ENCODE measurements around the gene LITAF.
A peak's percentile ranks its signal among the peaks of the same experiment; 100 is the strongest.
"Not testable (repeated sequence)": the region's sequence is repeated elsewhere in the genome, so short reads cannot be mapped to it uniquely, and the experiment has no call there.

The LITAF gene

GRCh38 chr16:11585460-11586377 is 1.0 kb downstream of the LITAF start:
- peak overlapping the region; percentile 76 for H3K27ac ChIP-seq (ENCODE audit: low read length)
- H3K27me3 ChIP-seq (ENCODE audit: control insufficient read depth in 1 of 2, insufficient read depth in 2 of 2, low read length in 2 of 2) = peaks cover 5 to 15% of the 10 kb centered on the region in 2 donors
- no peaks in the 10 kb centered on the region for H3K9me3 ChIP-seq (ENCODE audit: control insufficient read depth in 2 of 2, low read length in 2 of 2)
- peak overlapping the region; percentile 64 to 78 for H3K4me3 ChIP-seq (ENCODE audit: low read length in 2 of 2)
- peaks cover 10% of the 10 kb centered on the region for H3K4me1 ChIP-seq (ENCODE audit: control insufficient read depth, insufficient read depth, low read length)
- H3K9ac ChIP-seq (ENCODE audit: low read length in 2 of 2) = peak overlapping the region; percentile 67 to 75
- no peaks in the 10 kb centered on the region for H3K36me3 ChIP-seq (ENCODE audit: control insufficient read depth in 2 of 2, insufficient read depth in 2 of 2, low read length in 2 of 2)

DNA sequence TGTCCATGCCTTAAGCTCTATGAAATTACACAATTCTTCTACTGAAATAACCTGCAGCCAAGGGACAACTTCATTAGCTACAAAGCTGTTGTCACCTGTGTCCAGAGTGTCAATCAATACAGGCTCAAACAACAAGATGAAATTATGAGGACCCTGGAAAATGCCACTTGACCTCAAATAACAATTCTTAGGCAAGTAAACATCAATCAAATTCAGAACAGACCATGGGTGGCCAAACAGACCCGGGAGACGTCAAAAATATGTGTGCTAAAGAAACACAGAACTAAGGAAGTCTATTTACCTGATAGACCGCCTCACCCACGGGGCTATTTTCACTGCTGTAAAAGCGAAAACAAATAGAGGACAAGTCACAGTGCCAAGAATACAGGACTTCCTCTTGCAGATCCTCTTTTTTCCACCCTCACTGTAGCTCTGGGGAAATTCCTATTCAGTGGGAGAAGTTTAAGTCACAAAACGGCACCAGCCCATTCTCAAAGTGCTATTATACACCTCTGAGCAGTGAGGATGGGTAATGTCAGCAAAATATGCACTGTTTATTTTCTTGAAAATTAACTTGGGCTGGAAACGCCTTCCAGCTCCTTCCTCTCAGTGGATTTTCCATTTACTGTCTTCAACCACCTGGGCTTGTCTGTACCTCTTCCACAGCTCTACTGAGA is 2.7 kb downstream of the LITAF start:
- Histone ChIP-seq H3K36me3 (ENCODE audit: control insufficient read depth in 2 of 2, insufficient read depth in 2 of 2, low read length in 2 of 2) (no peaks in the 10 kb centered on the region), H3K4me1 (ENCODE audit: control insufficient read depth, insufficient read depth, low read length) (peaks cover 10% of the 10 kb centered on the region), H3K9ac (ENCODE audit: low read length in 2 of 2) (no peak overlapping the region), H3K4me3 (ENCODE audit: low read length in 2 of 2) (peak overlapping the region; percentile 38 to 44), H3K27me3 (ENCODE audit: control insufficient read depth in 1 of 2, insufficient read depth in 2 of 2, low read length in 2 of 2) (peaks cover 5 to 15% of the 10 kb centered on the region in 2 donors), H3K27ac (ENCODE audit: low read length) (no peak overlapping the region), H3K9me3 (ENCODE audit: control insufficient read depth in 2 of 2, low read length in 2 of 2) (no peaks in the 10 kb centered on the region)

- Histone ChIP-seq H3K36me3 (ENCODE audit: control insufficient read depth in 2 of 2, insufficient read depth in 2 of 2, low read length in 2 of 2) (no peaks in the 10 kb centered on the region), H3K9me3 (ENCODE audit: control insufficient read depth in 2 of 2, low read length in 2 of 2) (no peaks in the 10 kb centered on the region), H3K27ac (ENCODE audit: low read length) (no peak overlapping the region), H3K27me3 (ENCODE audit: control insufficient read depth in 1 of 2, insufficient read depth in 2 of 2, low read length in 2 of 2) (peaks cover 5 to 15% of the 10 kb centered on the region in 2 donors), H3K9ac (ENCODE audit: low read length in 2 of 2) (no peak overlapping the region), H3K4me1 (ENCODE audit: control insufficient read depth, insufficient read depth, low read length) (peaks cover 10% of the 10 kb centered on the region), H3K4me3 (ENCODE audit: low read length in 2 of 2) (no peak overlapping the region)
These were observed 3.6 kb downstream of the LITAF start for GRCh38 chr16:11583166-11583565.

DNA sequence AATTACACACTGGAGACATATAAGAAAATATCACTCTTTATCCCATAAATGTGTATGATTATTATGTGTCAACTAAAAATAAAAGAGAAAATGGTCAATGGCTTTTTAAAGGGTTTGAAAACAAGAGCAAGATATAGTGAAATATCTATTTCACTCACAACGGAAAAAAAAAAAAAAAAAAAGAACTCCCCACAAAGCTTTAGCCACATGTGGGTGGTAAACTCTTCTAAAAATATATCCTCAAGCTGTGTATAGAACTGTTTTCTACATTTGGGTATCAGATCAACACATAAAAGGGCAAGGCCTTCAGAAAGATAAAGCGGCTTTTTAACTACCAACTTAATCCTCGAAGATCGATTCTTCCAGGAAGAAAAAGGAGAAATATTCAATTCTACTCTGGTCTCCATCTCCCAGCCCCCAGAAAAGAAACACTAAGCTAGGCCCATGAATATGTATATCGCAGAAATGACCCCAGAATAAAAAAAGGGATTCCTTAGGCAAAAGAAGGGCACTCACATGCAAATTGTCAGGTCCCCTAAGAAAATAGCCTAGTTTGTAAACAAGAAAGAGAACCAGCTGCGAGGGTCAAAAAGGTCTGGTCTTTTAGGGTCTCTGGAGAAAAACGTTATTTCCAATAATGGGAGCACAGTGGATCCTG is 4.4 kb downstream of the LITAF start:
- Histone ChIP-seq H3K9ac (ENCODE audit: low read length in 2 of 2) (no peak overlapping the region), H3K4me3 (ENCODE audit: low read length in 2 of 2) (no peak overlapping the region), H3K4me1 (ENCODE audit: control insufficient read depth, insufficient read depth, low read length) (peaks cover 6% of the 10 kb centered on the region), H3K27ac (ENCODE audit: low read length) (no peak overlapping the region), H3K27me3 (ENCODE audit: control insufficient read depth in 1 of 2, insufficient read depth in 2 of 2, low read length in 2 of 2) (peaks cover 2 to 12% of the 10 kb centered on the region in 2 donors), H3K9me3 (ENCODE audit: control insufficient read depth in 2 of 2, low read length in 2 of 2) (no peaks in the 10 kb centered on the region), H3K36me3 (ENCODE audit: control insufficient read depth in 2 of 2, insufficient read depth in 2 of 2, low read length in 2 of 2) (no peaks in the 10 kb centered on the region)

DNA sequence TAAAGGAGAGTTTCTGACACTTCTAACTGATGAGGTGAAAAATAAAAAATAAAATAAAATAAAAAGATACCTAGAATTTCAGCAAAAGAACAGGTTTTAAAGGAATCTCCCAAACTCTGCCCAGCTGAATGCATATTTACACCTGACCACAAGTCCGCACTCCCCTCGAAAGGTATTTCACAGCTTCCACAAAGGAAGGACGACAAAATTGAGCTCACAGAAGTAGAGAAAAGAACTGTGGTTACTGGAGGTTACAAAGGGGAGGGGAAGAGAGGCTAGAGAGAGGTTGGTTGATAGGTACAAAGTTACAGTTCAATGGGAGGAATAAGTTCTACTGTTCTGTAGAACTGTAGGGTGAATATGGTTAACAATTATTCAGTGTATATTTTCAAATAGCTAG is 5.0 kb downstream of the LITAF start:
- peaks cover 4% of the 10 kb centered on the region for H3K4me1 ChIP-seq (ENCODE audit: control insufficient read depth, insufficient read depth, low read length)

DNA sequence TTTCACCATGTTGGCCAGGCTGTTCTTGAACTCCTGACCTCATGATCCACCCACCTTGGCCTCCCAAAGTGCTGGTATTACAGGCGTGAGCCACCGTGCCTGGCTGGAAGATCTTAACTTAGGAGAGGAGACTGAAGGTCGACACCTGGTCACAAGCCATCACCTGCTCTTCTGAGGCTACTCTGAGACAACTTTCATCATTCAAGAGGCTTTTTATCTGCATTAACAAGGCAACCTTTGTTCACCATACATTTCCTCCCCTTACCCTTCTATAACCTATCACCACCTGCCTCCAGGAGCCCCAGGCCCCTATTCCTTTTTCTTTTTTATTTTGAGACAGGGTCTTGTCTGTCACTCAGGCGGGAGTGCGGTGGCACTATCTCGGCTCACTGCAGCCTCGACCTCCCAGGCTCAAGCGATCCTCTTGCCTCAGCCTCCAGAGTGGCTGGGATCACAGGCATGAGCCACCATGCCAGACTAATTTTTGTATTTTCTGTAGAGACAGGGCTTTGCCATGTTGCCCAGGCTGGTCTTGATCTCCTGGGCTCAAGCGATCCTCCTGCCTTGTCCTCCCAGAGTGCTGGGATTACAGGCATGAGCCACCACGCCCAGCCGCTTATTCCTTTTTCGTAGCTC is 6.2 kb downstream of the LITAF start:
- Histone ChIP-seq H3K9me3 (ENCODE audit: control insufficient read depth in 2 of 2, low read length in 2 of 2) (no peaks in the 10 kb centered on the region), H3K27ac (ENCODE audit: low read length) (no peak overlapping the region), H3K4me3 (ENCODE audit: low read length in 2 of 2) (no peak overlapping the region), H3K4me1 (ENCODE audit: control insufficient read depth, insufficient read depth, low read length) (no peaks in the 10 kb centered on the region), H3K27me3 (ENCODE audit: control insufficient read depth in 1 of 2, insufficient read depth in 2 of 2, low read length in 2 of 2) (no peaks in the 10 kb centered on the region), H3K36me3 (ENCODE audit: control insufficient read depth in 2 of 2, insufficient read depth in 2 of 2, low read length in 2 of 2) (no peaks in the 10 kb centered on the region), H3K9ac (ENCODE audit: low read length in 2 of 2) (no peak overlapping the region)

More for the DNA sequence above, 5.0 kb downstream of the LITAF start:
- H3K4me3 ChIP-seq (ENCODE audit: low read length in 2 of 2) = no peak overlapping the region
- no peak overlapping the region for H3K9ac ChIP-seq (ENCODE audit: low read length in 2 of 2)
- H3K27me3 ChIP-seq (ENCODE audit: control insufficient read depth in 1 of 2, insufficient read depth in 2 of 2, low read length in 2 of 2) = peaks cover 0 to 8% of the 10 kb centered on the region in 2 donors
- no peak overlapping the region for H3K27ac ChIP-seq (ENCODE audit: low read length)
- no peaks in the 10 kb centered on the region for H3K36me3 ChIP-seq (ENCODE audit: control insufficient read depth in 2 of 2, insufficient read depth in 2 of 2, low read length in 2 of 2)
- no peaks in the 10 kb centered on the region for H3K9me3 ChIP-seq (ENCODE audit: control insufficient read depth in 2 of 2, low read length in 2 of 2)

- H3K9me3 ChIP-seq (ENCODE audit: control insufficient read depth in 2 of 2, low read length in 2 of 2); H3K27me3 ChIP-seq (ENCODE audit: control insufficient read depth in 1 of 2, insufficient read depth in 2 of 2, low read length in 2 of 2); H3K36me3 ChIP-seq (ENCODE audit: control insufficient read depth in 2 of 2, insufficient read depth in 2 of 2, low read length in 2 of 2); H3K27ac ChIP-seq (ENCODE audit: low read length); H3K4me3 ChIP-seq (ENCODE audit: low read length in 2 of 2); H3K4me1 ChIP-seq (ENCODE audit: control insufficient read depth, insufficient read depth, low read length); H3K9ac ChIP-seq (ENCODE audit: low read length in 2 of 2): not testable (repeated sequence)
These were observed 9.4 kb downstream of the LITAF start for GRCh38 chr16:11577290-11577660.

DNA sequence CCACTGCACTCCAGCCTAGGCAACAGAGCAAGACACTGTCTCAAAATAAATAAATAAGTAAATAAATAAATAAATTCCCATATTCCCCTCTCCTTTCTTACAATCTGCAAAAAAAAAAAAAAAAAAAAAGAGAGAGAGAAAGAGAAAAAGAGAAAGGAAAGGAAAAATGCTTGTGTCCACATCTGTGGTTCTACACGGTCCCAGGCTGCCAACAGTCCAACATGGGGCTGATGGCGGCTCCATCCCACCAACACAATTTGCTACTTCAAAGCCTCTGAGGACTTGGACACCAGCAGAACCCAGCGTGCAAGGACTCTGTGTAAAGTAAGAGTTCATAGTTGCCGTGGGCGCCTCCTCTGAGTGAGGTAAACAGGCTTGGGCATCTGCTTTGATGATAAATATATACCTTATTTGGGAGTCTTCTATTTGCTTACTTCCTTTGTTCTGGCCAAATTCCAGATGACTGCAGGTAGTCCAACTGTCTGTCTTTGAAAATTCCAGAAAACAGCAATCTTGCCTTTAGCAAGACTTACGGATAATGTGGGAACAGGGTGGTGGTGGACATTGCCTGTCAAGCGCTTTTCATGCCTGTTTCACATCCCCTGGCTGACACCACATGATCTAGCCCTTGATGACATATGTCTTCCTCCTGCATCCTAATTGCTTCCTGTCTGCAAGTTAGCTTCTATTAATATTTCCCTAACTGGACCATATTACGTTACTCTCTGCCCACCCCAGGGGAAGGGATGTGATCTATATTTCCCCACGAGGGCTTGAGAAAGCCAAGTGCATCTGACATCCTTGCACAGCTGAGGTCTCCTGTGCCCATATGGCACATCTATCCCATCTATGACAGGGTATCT is 10.1 kb downstream of the LITAF start:
- Histone ChIP-seq H3K27me3 (ENCODE audit: control insufficient read depth in 1 of 2, insufficient read depth in 2 of 2, low read length in 2 of 2) (no peaks in the 10 kb centered on the region), H3K9me3 (ENCODE audit: control insufficient read depth in 2 of 2, low read length in 2 of 2) (no peaks in the 10 kb centered on the region), H3K9ac (ENCODE audit: low read length in 2 of 2) (no peak overlapping the region), H3K4me3 (ENCODE audit: low read length in 2 of 2) (no peak overlapping the region), H3K36me3 (ENCODE audit: control insufficient read depth in 2 of 2, insufficient read depth in 2 of 2, low read length in 2 of 2) (no peaks in the 10 kb centered on the region), H3K27ac (ENCODE audit: low read length) (no peak overlapping the region), H3K4me1 (ENCODE audit: control insufficient read depth, insufficient read depth, low read length) (peaks cover 4% of the 10 kb centered on the region)

- Histone ChIP-seq H3K27me3 (ENCODE audit: control insufficient read depth in 1 of 2, insufficient read depth in 2 of 2, low read length in 2 of 2) (no peaks in the 10 kb centered on the region), H3K27ac (ENCODE audit: low read length) (no peak overlapping the region), H3K4me3 (ENCODE audit: low read length in 2 of 2) (no peak overlapping the region), H3K36me3 (ENCODE audit: control insufficient read depth in 2 of 2, insufficient read depth in 2 of 2, low read length in 2 of 2) (no peaks in the 10 kb centered on the region), H3K9me3 (ENCODE audit: control insufficient read depth in 2 of 2, low read length in 2 of 2) (no peaks in the 10 kb centered on the region), H3K4me1 (ENCODE audit: control insufficient read depth, insufficient read depth, low read length) (peaks cover 7% of the 10 kb centered on the region), H3K9ac (ENCODE audit: low read length in 2 of 2) (no peak overlapping the region)
These were observed 11.5 kb downstream of the LITAF start for GRCh38 chr16:11575223-11575589.

Measured in stomach smooth muscle (tissue), 2 donors.